PC-9 (cell line): ENCODE data around the gene ALPK1.
"Not testable (repeated sequence)": the region's sequence is repeated elsewhere in the genome, so short reads cannot be mapped to it uniquely, and the experiment has no call there.

Experiments
- CTCF ChIP-seq: fragments of 200-600 bp; sonication (generic); conservative IDR thresholded peaks from 2 replicates; pipeline ENCODE4 v1.6.1; 2017; ENCODE audit warnings: mixed run types, antibody characterized with exemption, mild to moderate bottlenecking, moderate library complexity
- EZH2 ChIP-seq: fragments of 200-600 bp; sonication (generic); IDR thresholded peaks from 2 replicates; pipeline ENCODE4 v1.8.0; 2017; ENCODE audit warnings: antibody characterized with exemption, low read depth

- TF ChIP-seq CTCF, EZH2: not testable (repeated sequence)
Observed at GRCh38 chr4:112309263-112309791, 12.2 kb downstream of the ALPK1 start.
